Kidney (tissue), 14 donors: ENCODE results near the gene F5. TPM values are rescaled to one million over a fixed set of nuclear protein-coding genes. Genes with fewer than 3 reads are reported as not detected.
A peak's percentile ranks its signal among the peaks of the same experiment; 100 is the strongest.

ENCODE experiments used
- DNase-seq, 5 donors: peaks; one replicate each; pipeline ENCODE4 v3.0.0-alpha.2; 2013 to 2020
- FAIRE-seq: peaks from 2 replicates; lab custom pipeline; 2012; peaks lifted over from hg19 to GRCh38; lab: Jason Lieb, UNC
- H3K27ac ChIP-seq, 2 donors: one replicate each; pipeline ENCODE4 v1.7.0; 2013; ENCODE audit warnings: low read depth in 2 of 2, low read length in 2 of 2, inconsistent platforms in 1 of 2
- H3K27me3 ChIP-seq: one replicate; pipeline ENCODE4 v1.7.1; 2013; ENCODE audit warnings: low read length, inconsistent platforms; ENCODE audit not compliant: control insufficient read depth, insufficient read depth
- H3K36me3 ChIP-seq, 3 donors: one replicate each; pipeline versions ENCODE4 v1.7.0 to v1.7.1; 2013; ENCODE audit warnings: low read length in 3 of 3, control low read depth in 1 of 3, inconsistent platforms in 1 of 3; ENCODE audit not compliant: insufficient read depth in 3 of 3, control insufficient read depth in 2 of 3
- H3K4me1 ChIP-seq, 3 donors: one replicate each; pipeline versions ENCODE4 v1.7.0 to v1.7.1; 2013; ENCODE audit warnings: low read length in 3 of 3, inconsistent platforms in 1 of 3, low read depth in 1 of 3; ENCODE audit not compliant: control insufficient read depth in 2 of 3, insufficient read depth in 2 of 3
- H3K4me3 ChIP-seq, 3 donors: one replicate each; pipeline versions ENCODE4 v1.7.0 to v1.8.1; 2013; ENCODE audit warnings: low read length in 3 of 3, control low read depth in 1 of 3, inconsistent platforms in 1 of 3
- H3K9ac ChIP-seq, 3 donors: one replicate each; pipeline versions ENCODE4 v1.7.0 to v1.7.1; 2013; ENCODE audit warnings: low read length in 3 of 3, control low read depth in 1 of 3, inconsistent platforms in 1 of 3
- H3K9me3 ChIP-seq, 3 donors: one replicate each; pipeline versions ENCODE4 v1.7.0 to v1.7.1; 2013; ENCODE audit warnings: low read length in 3 of 3, control low read depth in 1 of 3, inconsistent platforms in 1 of 3; ENCODE audit not compliant: control insufficient read depth in 2 of 3, insufficient read depth in 1 of 3
- CTCF ChIP-seq: IDR thresholded peaks from 3 replicates; pipeline ENCODE4 v1.5.1; 2012; ENCODE audit warnings: mild to moderate bottlenecking, moderate library complexity, borderline replicate concordance; ENCODE audit not compliant: insufficient read depth; ENCODE audit errors: extremely low read depth
- intact Hi-C: fragments of 100-400 bp; cut with DNase I; formaldehyde crosslinking; loops from one replicate; pipeline ENCODE4 v1.11.1; 2022
- polyA plus RNA-seq: library from polyadenylated mRNA; stranded (reverse); fragments of 350-450 nt; fragmentation: Illumina TruSeq; extraction: RNeasy Lipid Tissue Mini Kit (QIAGEN cat#74804); gene quantifications from one replicate; pipeline ENCODE4 v1.2.3, GENCODE V29; 2014; ENCODE audit warnings: low read depth, low replicate concordance; ENCODE audit not compliant: insufficient read depth
- total RNA-seq: library from RNA; stranded (reverse); fragmentation: NEBNext Ultra II Directional; extraction: Animal tissue kit (Norgen Biotek cat#: 25700); gene quantifications from one replicate; pipeline ENCODE4 v1.2.1, GENCODE V29; 2021
- donor health status: control.
- donor health status: control.
- donor health status: control.
- donor health status: control.
- donor health status: control.
- donor health status: DM: yes; HTN: yes; CAD: no.
- donor health status: Normal renal cell carcinoma (clear cell type).

Gene F5
- total and polyA plus RNA-seq, 2 donors from 2014 or later = 3.8 to 5.1 TPM

GRCh38 chr1:169568497-169568896 is 17.8 kb downstream of the F5 start:
- Histone ChIP-seq H3K4me1 (no peaks in the 10 kb centered on the region), H3K9me3 (peaks cover 0 to 4% (median 0%) of the 10 kb centered on the region in 3 donors), H3K9ac (no peak overlapping the region), H3K4me3 (no peak overlapping the region), H3K36me3 (no peaks in the 10 kb centered on the region), H3K27ac (no peak overlapping the region), H3K27me3 (no peaks in the 10 kb centered on the region)
- no peak for DNase-seq
- FAIRE-seq = no peak
- TF ChIP-seq CTCF = no peak
- intact Hi-C loops = no loop called here

GRCh38 chr1:169565335-169566271 is 20.7 kb downstream of the F5 start:
- no peak overlapping the region for H3K4me3 ChIP-seq

GRCh38 chr1:169563650-169564049 is 22.6 kb downstream of the F5 start:
- no peak for TF ChIP-seq CTCF
- no peak overlapping the region for H3K4me3 ChIP-seq
- no peaks in the 10 kb centered on the region for H3K27me3 ChIP-seq
- peaks cover 0 to 4% (median 0%) of the 10 kb centered on the region in 3 donors for H3K9me3 ChIP-seq
- H3K4me1 ChIP-seq = no peaks in the 10 kb centered on the region
- H3K9ac ChIP-seq = no peak overlapping the region
- intact Hi-C loops = no loop called here
- no peak for FAIRE-seq
- DNase-seq = no peak
- no peak overlapping the region for H3K27ac ChIP-seq
- H3K36me3 ChIP-seq = no peaks in the 10 kb centered on the region

More at GRCh38 chr1:169565335-169566271, 20.7 kb downstream of the F5 start:
- Histone ChIP-seq H3K36me3 (no peaks in the 10 kb centered on the region), H3K27ac (no peak overlapping the region), H3K9ac (no peak overlapping the region), H3K9me3 (peaks cover 0 to 4% (median 0%) of the 10 kb centered on the region in 3 donors), H3K27me3 (no peaks in the 10 kb centered on the region), H3K4me1 (no peaks in the 10 kb centered on the region)
- DNase-seq (peak in 2 of 5 donors; percentile 40 to 59), FAIRE-seq (no peak)
- intact Hi-C loops = no loop called here
- TF ChIP-seq CTCF = no peak
